NCI-H345 treated with DMSO at 0.1 percent for 48 hours (cell line): ENCODE data around the gene TMPRSS2.

Experiments
- DNase-seq: peaks from one replicate; lab custom pipeline; 2025; ENCODE audit not compliant: unreplicated experiment; lab: John Stamatoyannopoulos, UW

The TMPRSS2 gene

GRCh38 chr21:41510500-41510899, 2.5 kb upstream of the TMPRSS2 start:
- no peak for DNase-seq

- DNase-seq = no peak
Observed at GRCh38 chr21:41509733-41510132, 1.8 kb upstream of the TMPRSS2 start.

GRCh38 chr21:41509145-41509496, 1.2 kb upstream of the TMPRSS2 start:
- no peak for DNase-seq

GRCh38 chr21:41508415-41509144, 622 bp upstream of the TMPRSS2 start:
- no peak for DNase-seq

- no peak for DNase-seq
Observed at GRCh38 chr21:41506611-41507520, 1.1 kb downstream of the TMPRSS2 start.

- DNase-seq = no peak
Observed at GRCh38 chr21:41506005-41506594, 1.9 kb downstream of the TMPRSS2 start.

- DNase-seq = no peak
Observed at GRCh38 chr21:41504030-41504429, 3.9 kb downstream of the TMPRSS2 start.

- no peak for DNase-seq
Observed at GRCh38 chr21:41503331-41503730, 4.6 kb downstream of the TMPRSS2 start.

- no peak for DNase-seq
Observed at GRCh38 chr21:41501919-41502318, 6.0 kb downstream of the TMPRSS2 start.

GRCh38 chr21:41500931-41501381, 7.0 kb downstream of the TMPRSS2 start:
- DNase-seq = no peak

- no peak for DNase-seq
Observed at GRCh38 chr21:41500363-41500762, 7.6 kb downstream of the TMPRSS2 start.

GRCh38 chr21:41499920-41500319, 8.0 kb downstream of the TMPRSS2 start:
- no peak for DNase-seq

GRCh38 chr21:41497788-41498187, 10.2 kb downstream of the TMPRSS2 start:
- DNase-seq = no peak

- DNase-seq = no peak
Observed at GRCh38 chr21:41497008-41497407, 10.9 kb downstream of the TMPRSS2 start.

- no peak for DNase-seq
Observed at GRCh38 chr21:41494242-41494641, 13.7 kb downstream of the TMPRSS2 start.

- no peak for DNase-seq
Observed at GRCh38 chr21:41491412-41491811, 16.5 kb downstream of the TMPRSS2 start.

GRCh38 chr21:41490330-41490729, 17.6 kb downstream of the TMPRSS2 start:
- no peak for DNase-seq

GRCh38 chr21:41489329-41489728, 18.6 kb downstream of the TMPRSS2 start:
- DNase-seq = no peak

- DNase-seq = no peak
Observed at GRCh38 chr21:41488080-41488479, 19.9 kb downstream of the TMPRSS2 start.

- no peak for DNase-seq
Observed at GRCh38 chr21:41487082-41487481, 20.9 kb downstream of the TMPRSS2 start.

GRCh38 chr21:41483973-41484372, 24.0 kb downstream of the TMPRSS2 start:
- no peak for DNase-seq

- DNase-seq = no peak
Observed at GRCh38 chr21:41483415-41483814, 24.5 kb downstream of the TMPRSS2 start.
